ENCODE results near the gene FBXL15.

Gene FBXL15

GRCh38 chr10:102412293-102412692 is 8.3 kb upstream of the FBXL15 start:
- Histone ChIP-seq H3K9me3 (ENCODE audit: control insufficient read depth, insufficient read depth, low read length) (no peaks in the 10 kb centered on the region), H3F3A (ENCODE audit: control insufficient read depth, insufficient read depth) (no peaks in the 10 kb centered on the region), H3K4me1 (ENCODE audit: control insufficient read depth, low read length) (peaks cover 10% of the 10 kb centered on the region), H3K4me2 (ENCODE audit: low read length) (no peak overlapping the region), H3K9me2 (replicated peaks; ENCODE audit: control insufficient read depth, low read length) (no peaks in the 10 kb centered on the region), H3K27me3 (ENCODE audit: control insufficient read depth, low read length) (peaks cover 46% of the 10 kb centered on the region), H3K4me3 (ENCODE audit: low read length) (no peak overlapping the region), H4K20me1 (ENCODE audit: control insufficient read depth, insufficient read depth, low read depth, low read length) (no peaks in the 10 kb centered on the region), H3K27ac (ENCODE audit: low read depth, low read length) (no peak overlapping the region), H3K36me3 (ENCODE audit: control insufficient read depth, low read length) (no peaks in the 10 kb centered on the region), H3K79me2 (ENCODE audit: control insufficient read depth, low read length) (no peaks in the 10 kb centered on the region)
- TF ChIP-seq EZH2phosphoT487 (IDR thresholded peaks at IDR 0.05; ENCODE audit: borderline replicate concordance, low read length), result no peak
- no peak for TF ChIP-seq CTCF (IDR thresholded peaks at IDR 0.05; ENCODE audit: low read depth, low read length, poor library complexity, severe bottlenecking)

GRCh38 chr10:102413053-102413705 is 7.5 kb upstream of the FBXL15 start:
- H3K27me3 ChIP-seq (ENCODE audit: control insufficient read depth, low read length), result peaks cover 41% of the 10 kb centered on the region
- no peak overlapping the region for H3K4me3 ChIP-seq (ENCODE audit: low read length)
- no peak overlapping the region for H3K27ac ChIP-seq (ENCODE audit: low read depth, low read length)
- H4K20me1 ChIP-seq (ENCODE audit: control insufficient read depth, insufficient read depth, low read depth, low read length), result no peaks in the 10 kb centered on the region
- no peaks in the 10 kb centered on the region for H3F3A ChIP-seq (ENCODE audit: control insufficient read depth, insufficient read depth)
- H3K4me1 ChIP-seq (ENCODE audit: control insufficient read depth, low read length), result peaks cover 14% of the 10 kb centered on the region
- peak overlapping the region; percentile 22; the same call in 1 of the 2 replicates for H3K4me2 ChIP-seq (ENCODE audit: low read length)
- no peaks in the 10 kb centered on the region for H3K79me2 ChIP-seq (ENCODE audit: control insufficient read depth, low read length)
- H3K9me3 ChIP-seq (ENCODE audit: control insufficient read depth, insufficient read depth, low read length), result no peaks in the 10 kb centered on the region
- no peak for TF ChIP-seq CTCF (IDR thresholded peaks at IDR 0.05; ENCODE audit: low read depth, low read length, poor library complexity, severe bottlenecking)
- TF ChIP-seq EZH2phosphoT487 (IDR thresholded peaks at IDR 0.05; ENCODE audit: borderline replicate concordance, low read length), result no peak
- no peaks in the 10 kb centered on the region for H3K36me3 ChIP-seq (ENCODE audit: control insufficient read depth, low read length)
- no peaks in the 10 kb centered on the region for H3K9me2 ChIP-seq (replicated peaks; ENCODE audit: control insufficient read depth, low read length)

- H3K9me3 ChIP-seq (ENCODE audit: control insufficient read depth, insufficient read depth, low read length), result no peaks in the 10 kb centered on the region
- no peaks in the 10 kb centered on the region for H4K20me1 ChIP-seq (ENCODE audit: control insufficient read depth, insufficient read depth, low read depth, low read length)
- no peaks in the 10 kb centered on the region for H3K9me2 ChIP-seq (replicated peaks; ENCODE audit: control insufficient read depth, low read length)
- H3K36me3 ChIP-seq (ENCODE audit: control insufficient read depth, low read length), result no peaks in the 10 kb centered on the region
- H3K79me2 ChIP-seq (ENCODE audit: control insufficient read depth, low read length), result no peaks in the 10 kb centered on the region
- no peak overlapping the region for H3K4me2 ChIP-seq (ENCODE audit: low read length)
- no peak for TF ChIP-seq CTCF (IDR thresholded peaks at IDR 0.05; ENCODE audit: low read depth, low read length, poor library complexity, severe bottlenecking)
- no peak for TF ChIP-seq EZH2phosphoT487 (IDR thresholded peaks at IDR 0.05; ENCODE audit: borderline replicate concordance, low read length)
- H3F3A ChIP-seq (ENCODE audit: control insufficient read depth, insufficient read depth), result no peaks in the 10 kb centered on the region
- H3K27me3 ChIP-seq (ENCODE audit: control insufficient read depth, low read length), result peaks cover 37% of the 10 kb centered on the region
- peaks cover 19% of the 10 kb centered on the region for H3K4me1 ChIP-seq (ENCODE audit: control insufficient read depth, low read length)
- H3K27ac ChIP-seq (ENCODE audit: low read depth, low read length), result no peak overlapping the region
- no peak overlapping the region for H3K4me3 ChIP-seq (ENCODE audit: low read length)
Observed at GRCh38 chr10:102413806-102414561, 6.7 kb upstream of the FBXL15 start.
